ENCODE results near the gene CAMSAP2.
A peak's percentile ranks its signal among the peaks of the same experiment; 100 is the strongest.

Gene CAMSAP2

DNA sequence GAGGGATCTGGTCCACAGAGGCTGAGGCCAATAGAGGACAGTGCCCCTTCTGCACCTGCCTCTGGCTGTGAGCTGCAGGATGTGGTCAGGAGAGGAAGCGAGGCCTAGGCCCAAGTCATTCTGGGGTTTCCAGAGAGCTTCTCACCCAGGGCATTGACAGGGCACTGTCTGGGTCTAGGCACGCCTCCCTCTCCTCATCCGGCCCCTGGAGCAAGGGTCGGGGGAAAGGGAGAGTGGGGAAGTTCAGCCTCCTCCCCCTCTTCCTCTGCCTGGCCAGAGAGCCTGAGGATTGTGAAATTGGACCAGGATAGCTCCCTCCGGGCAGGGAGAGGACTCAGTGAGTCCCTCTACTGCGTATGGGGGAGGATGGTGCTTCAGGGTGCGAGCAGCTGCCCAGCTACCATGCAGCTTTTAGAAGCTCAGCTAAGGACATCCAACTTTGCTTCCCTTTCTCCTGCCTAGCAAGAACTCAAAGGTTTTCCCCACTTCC lies 149.7 kb downstream of the CAMSAP2 start:
- Histone ChIP-seq H3K4me3 (peak overlapping the region in 8 of 10 experiments; percentile 8 to 57 (median 46); a peak in 14 of 20 replicates), H3K36me3 (no peaks in the 10 kb centered on the region), H3K27ac (peak overlapping the region in 10 of 11 experiments; percentile 4 to 91 (median 82); a peak in 19 of 22 replicates), H3K9me3 (replicated peaks in 1 of 11) (0 out of 22 replicates have a peak, but pooled peaks cover 0 to 3% (median 0%) of the 10 kb centered on the region in 11 experiments), H3K9ac (peak overlapping the region in 9 of 11 experiments; percentile 57 to 77 (median 68); a peak in 18 of 22 replicates), H3K27me3 (peaks cover 31 to 40% (median 37%) of the 10 kb centered on the region in 11 experiments), H3K4me2 (peak overlapping the region; percentile 85 to 98 (median 91)), H4K20me1 (no peaks in the 10 kb centered on the region), H3K4me1 (peaks cover 57 to 89% (median 75%) of the 10 kb centered on the region in 10 experiments)
- TF ChIP-seq Cebpa-rat (IDR thresholded peaks at IDR 0.05): peak in 4 of 11 experiments; percentile 3 to 67 (median 42); a peak in 6 of 22 replicates

DNA sequence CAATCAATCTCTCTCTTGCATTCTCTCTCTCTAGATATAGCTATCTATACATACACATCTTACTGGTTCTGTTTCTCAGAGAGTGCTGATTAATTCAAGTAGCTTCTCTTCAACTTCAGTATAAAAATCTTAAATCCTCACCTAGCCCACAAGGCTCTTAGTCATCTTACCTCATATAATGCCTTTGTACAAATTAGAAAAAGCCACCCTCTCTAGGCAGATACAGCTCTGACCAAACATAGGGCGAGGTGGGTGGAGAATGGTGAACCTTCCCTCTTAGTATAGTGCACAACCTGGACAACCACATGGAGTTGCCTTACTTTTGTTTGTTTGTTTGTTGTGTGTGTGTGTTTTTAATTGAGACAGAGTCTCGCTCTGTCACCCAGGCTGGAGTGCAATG lies 150.9 kb downstream of the CAMSAP2 start:
- 0 out of 22 replicates have a peak, but pooled peaks cover 0 to 3% (median 0%) of the 10 kb centered on the region in 11 experiments for H3K9me3 ChIP-seq (replicated peaks in 1 of 11)
- H4K20me1 ChIP-seq: no peaks in the 10 kb centered on the region
- H3K9ac ChIP-seq: no peak overlapping the region; a peak in 1 of 22 replicates
- H3K4me2 ChIP-seq: peak overlapping the region; percentile 85 to 98 (median 91)
- peak overlapping the region in 8 of 11 experiments; percentile 75 to 91 (median 83); a peak in 10 of 22 replicates for H3K27ac ChIP-seq
- no peak overlapping the region for H3K4me3 ChIP-seq
- peaks cover 57 to 98% (median 79%) of the 10 kb centered on the region in 10 experiments for H3K4me1 ChIP-seq
- no peak for TF ChIP-seq Cebpa-rat (IDR thresholded peaks at IDR 0.05)
- peaks cover 34 to 52% (median 47%) of the 10 kb centered on the region in 11 experiments for H3K27me3 ChIP-seq
- H3K36me3 ChIP-seq: no peaks in the 10 kb centered on the region

DNA sequence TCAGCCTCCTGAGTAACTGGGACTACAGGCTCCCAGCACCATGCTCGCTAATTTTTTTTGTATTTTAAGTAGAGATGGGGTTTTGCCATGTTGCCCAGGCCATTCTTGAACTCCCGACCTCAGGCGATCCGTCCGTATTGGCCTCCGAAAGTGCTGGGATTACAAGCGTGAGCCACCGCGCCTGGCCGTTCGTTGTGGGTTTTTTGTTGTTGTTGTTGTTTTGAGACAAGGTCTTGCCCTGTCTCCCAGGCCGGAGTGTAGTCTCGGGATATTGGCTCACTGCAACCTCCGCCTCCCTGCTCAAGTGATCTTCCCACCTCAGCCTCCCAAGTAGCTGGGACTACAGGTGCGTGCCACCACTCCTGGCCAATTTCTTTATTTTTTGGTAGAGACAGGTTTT lies 151.3 kb downstream of the CAMSAP2 start:
- peak overlapping the region in 1 of 11 experiments; percentile 91; a peak in 1 of 22 replicates for H3K27ac ChIP-seq
- peak overlapping the region; percentile 85 to 98 (median 91) for H3K4me2 ChIP-seq
- H3K9ac ChIP-seq: no peak overlapping the region
- no peaks in the 10 kb centered on the region for H4K20me1 ChIP-seq
- H3K4me1 ChIP-seq: peaks cover 57 to 97% (median 79%) of the 10 kb centered on the region in 10 experiments
- peaks cover 34 to 53% (median 47%) of the 10 kb centered on the region in 11 experiments for H3K27me3 ChIP-seq
- H3K4me3 ChIP-seq: no peak overlapping the region
- no peak for TF ChIP-seq Cebpa-rat (IDR thresholded peaks at IDR 0.05)
- H3K9me3 ChIP-seq (replicated peaks in 1 of 11): 0 out of 22 replicates have a peak, but pooled peaks cover 0 to 3% (median 0%) of the 10 kb centered on the region in 11 experiments
- no peaks in the 10 kb centered on the region for H3K36me3 ChIP-seq

DNA sequence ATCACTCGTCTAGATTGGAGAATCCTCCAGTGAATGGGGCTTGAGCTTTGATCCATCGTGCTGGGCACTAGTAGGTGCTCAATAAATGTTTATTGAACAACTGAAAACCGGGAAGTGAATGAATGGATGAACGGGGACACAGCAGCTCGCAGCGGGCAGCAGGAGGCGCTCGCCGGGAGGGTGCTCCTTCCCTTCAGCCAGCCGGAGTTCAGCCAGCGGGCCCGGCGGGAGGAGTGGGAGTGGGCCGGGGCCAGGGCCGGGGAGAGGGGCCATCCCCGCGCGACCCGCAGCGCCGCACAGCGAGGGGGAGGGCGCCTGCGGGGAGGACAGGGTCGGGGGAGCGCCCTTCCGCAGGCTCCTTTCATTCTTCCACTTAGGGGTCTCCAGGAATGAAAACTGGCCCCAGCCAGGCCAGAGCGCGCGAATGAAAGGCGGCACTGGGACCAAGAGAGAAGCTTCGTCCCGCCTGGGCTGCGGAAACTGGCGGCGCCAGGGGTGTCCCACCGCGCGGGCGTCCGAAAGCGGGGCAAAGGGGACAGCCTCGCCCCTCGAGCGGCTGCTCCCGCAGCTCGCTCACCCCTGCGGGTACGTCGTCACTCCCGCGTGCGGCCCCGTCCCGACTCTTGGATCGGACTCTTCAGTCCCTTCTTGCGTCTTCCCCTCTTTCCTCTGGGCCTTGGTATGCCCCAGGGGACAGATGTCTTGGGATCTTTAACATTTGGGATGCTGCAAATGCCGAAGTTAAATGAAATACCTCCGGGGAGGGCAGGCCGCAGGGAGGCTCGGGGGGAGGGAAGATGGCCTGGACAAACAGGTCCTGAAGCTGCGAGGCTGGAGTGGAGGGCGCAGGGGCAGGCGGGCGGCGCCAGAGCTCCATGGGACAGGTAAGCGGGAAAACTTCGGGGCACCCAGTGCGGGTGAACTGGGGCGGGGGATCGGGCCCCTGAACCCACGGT lies 152.4 kb downstream of the CAMSAP2 start:
- peak overlapping the region in 9 of 11 experiments; percentile 23 to 80 (median 60); a peak in 14 of 22 replicates for H3K27ac ChIP-seq
- no peaks in the 10 kb centered on the region for H3K36me3 ChIP-seq
- H3K27me3 ChIP-seq: peaks cover 34 to 53% (median 47%) of the 10 kb centered on the region in 11 experiments
- peak overlapping the region; percentile 24 to 69 (median 52); a peak in 19 of 20 replicates for H3K4me3 ChIP-seq
- peak overlapping the region; percentile 50 to 98 (median 91) for H3K4me2 ChIP-seq
- H4K20me1 ChIP-seq: no peaks in the 10 kb centered on the region
- no peak for TF ChIP-seq Cebpa-rat (IDR thresholded peaks at IDR 0.05)
- H3K9ac ChIP-seq: peak overlapping the region; percentile 34 to 86 (median 65); a peak in 19 of 22 replicates
- H3K4me1 ChIP-seq: peaks cover 50 to 97% (median 76%) of the 10 kb centered on the region in 10 experiments
- 0 out of 22 replicates have a peak, but pooled peaks cover 0 to 3% (median 0%) of the 10 kb centered on the region in 11 experiments for H3K9me3 ChIP-seq (replicated peaks in 1 of 11)

DNA sequence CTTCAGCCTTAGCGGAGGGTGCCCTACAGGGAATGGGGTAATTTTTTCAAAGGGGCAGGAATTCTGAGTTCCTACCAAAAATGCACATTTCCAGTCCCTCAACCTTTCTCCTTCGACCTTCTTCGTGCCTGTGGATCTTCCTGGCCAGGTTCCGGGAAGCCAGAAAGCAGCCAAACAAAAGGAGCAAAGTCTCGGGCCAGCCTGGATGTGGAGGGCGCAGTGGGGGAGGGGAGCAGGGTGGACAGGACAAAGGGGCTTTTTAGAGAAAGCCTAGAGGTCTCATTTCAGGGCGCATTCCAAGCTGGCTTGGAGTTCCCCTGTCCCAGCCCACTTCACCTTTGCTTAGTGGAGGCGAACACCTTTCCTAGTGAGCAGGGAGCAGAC lies 153.1 kb downstream of the CAMSAP2 start:
- H3K9me3 ChIP-seq (replicated peaks in 1 of 11): 0 out of 22 replicates have a peak, but pooled peaks cover 0 to 3% (median 0%) of the 10 kb centered on the region in 11 experiments
- no peaks in the 10 kb centered on the region for H4K20me1 ChIP-seq
- H3K4me1 ChIP-seq: peaks cover 47 to 95% (median 76%) of the 10 kb centered on the region in 10 experiments
- peak overlapping the region; percentile 50 to 98 (median 91); a peak in 20 of 22 replicates for H3K4me2 ChIP-seq
- peak overlapping the region in 9 of 10 experiments; percentile 8 to 69 (median 54); a peak in 14 of 20 replicates for H3K4me3 ChIP-seq
- H3K27ac ChIP-seq: peak overlapping the region in 1 of 11 experiments; percentile 76; a peak in 1 of 22 replicates
- no peak for TF ChIP-seq Cebpa-rat (IDR thresholded peaks at IDR 0.05)
- H3K9ac ChIP-seq: peak overlapping the region in 4 of 11 experiments; percentile 59 to 76 (median 70); a peak in 5 of 22 replicates
- H3K36me3 ChIP-seq: no peaks in the 10 kb centered on the region
- peaks cover 34 to 53% (median 47%) of the 10 kb centered on the region in 11 experiments for H3K27me3 ChIP-seq

DNA sequence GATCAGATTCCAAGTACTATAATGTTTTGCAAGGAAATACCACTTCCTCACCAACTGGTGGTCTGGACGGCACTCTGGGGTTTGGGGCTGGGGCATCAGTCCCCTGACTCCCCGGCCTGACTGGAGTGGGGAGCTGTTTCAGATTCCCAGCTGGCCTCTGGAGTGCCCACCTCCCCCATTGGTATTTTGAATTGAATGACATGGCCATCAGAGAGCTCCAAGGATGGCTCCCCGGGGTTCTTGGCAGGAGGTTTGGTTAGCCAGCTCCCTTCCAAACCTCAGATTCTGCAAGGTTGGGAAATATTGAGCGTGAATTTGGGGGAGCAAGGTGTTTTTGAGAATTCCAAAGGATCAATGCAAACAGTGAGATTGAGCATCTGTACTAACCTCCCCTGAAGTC lies 153.9 kb downstream of the CAMSAP2 start:
- Histone ChIP-seq H3K36me3 (no peaks in the 10 kb centered on the region), H3K4me2 (peak overlapping the region in 7 of 11 experiments; percentile 85 to 97 (median 91); a peak in 13 of 22 replicates), H3K4me1 (peaks cover 44 to 95% (median 76%) of the 10 kb centered on the region in 10 experiments), H3K4me3 (peak overlapping the region in 3 of 10 experiments; percentile 58 to 69 (median 64); a peak in 2 of 20 replicates), H3K9me3 (replicated peaks in 1 of 11) (0 out of 22 replicates have a peak, but pooled peaks cover 0 to 3% (median 0%) of the 10 kb centered on the region in 11 experiments), H3K27ac (no peak overlapping the region), H3K27me3 (peaks cover 34 to 53% (median 47%) of the 10 kb centered on the region in 11 experiments), H3K9ac (no peak overlapping the region), H4K20me1 (no peaks in the 10 kb centered on the region)
- no peak for TF ChIP-seq Cebpa-rat (IDR thresholded peaks at IDR 0.05)

DNA sequence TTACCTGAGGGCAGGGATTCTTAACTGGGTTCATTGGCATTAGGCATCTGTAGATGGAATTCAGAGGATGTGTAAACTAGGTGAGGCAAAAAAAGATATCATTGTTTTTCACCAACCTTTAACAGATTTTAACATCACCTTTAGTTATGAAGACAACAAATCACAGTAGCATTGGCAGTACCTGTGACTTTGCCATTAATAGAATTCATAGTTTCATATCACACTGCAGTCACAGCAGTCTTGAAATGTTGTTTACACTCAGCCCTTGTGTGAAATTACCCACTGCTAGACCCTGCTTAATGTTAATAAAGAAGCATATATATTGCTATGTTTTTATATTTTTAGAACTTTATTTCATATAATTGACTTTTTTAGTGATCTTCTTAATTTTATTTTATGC lies 154.3 kb downstream of the CAMSAP2 start:
- Histone ChIP-seq H3K9me3 (replicated peaks in 1 of 11) (0 out of 22 replicates have a peak, but pooled peaks cover 0 to 3% (median 0%) of the 10 kb centered on the region in 11 experiments), H3K27me3 (peaks cover 34 to 53% (median 47%) of the 10 kb centered on the region in 11 experiments), H3K9ac (no peak overlapping the region), H3K4me1 (peaks cover 44 to 95% (median 76%) of the 10 kb centered on the region in 10 experiments), H3K36me3 (no peaks in the 10 kb centered on the region), H3K4me3 (no peak overlapping the region), H4K20me1 (no peaks in the 10 kb centered on the region), H3K27ac (no peak overlapping the region), H3K4me2 (peak overlapping the region in 4 of 11 experiments; percentile 85 to 95 (median 92); a peak in 6 of 22 replicates)
- TF ChIP-seq Cebpa-rat (IDR thresholded peaks at IDR 0.05): no peak

DNA sequence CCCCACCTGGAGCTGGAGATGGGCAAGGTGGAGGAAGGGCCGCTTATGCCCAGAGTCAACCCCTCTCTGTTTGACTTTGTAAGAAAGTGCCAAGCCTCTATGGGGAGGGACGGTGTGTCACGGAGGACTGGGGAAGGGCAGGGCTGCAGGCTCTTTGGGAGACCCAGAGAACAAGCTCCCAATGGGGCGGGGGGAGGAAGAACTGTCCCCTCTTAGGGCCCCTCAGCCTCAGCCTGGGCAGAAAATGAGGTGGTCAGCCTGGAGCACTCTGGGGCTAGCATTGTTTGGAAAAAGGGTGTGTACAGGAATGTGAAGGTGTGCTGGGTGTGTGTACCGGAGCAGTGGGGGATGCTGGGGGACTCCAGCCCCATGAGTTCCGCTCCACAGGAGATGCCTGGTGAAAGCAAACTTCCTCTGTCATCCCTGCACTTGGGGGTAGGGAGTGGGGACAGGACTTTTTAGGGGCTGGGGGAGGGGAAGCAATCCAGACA lies 154.8 kb downstream of the CAMSAP2 start:
- peaks cover 34 to 53% (median 47%) of the 10 kb centered on the region in 11 experiments for H3K27me3 ChIP-seq
- H3K27ac ChIP-seq: no peak overlapping the region
- no peaks in the 10 kb centered on the region for H3K36me3 ChIP-seq
- H3K4me1 ChIP-seq: peaks cover 44 to 95% (median 76%) of the 10 kb centered on the region in 10 experiments
- no peak overlapping the region for H3K9ac ChIP-seq
- H3K4me2 ChIP-seq: peak overlapping the region in 7 of 11 experiments; percentile 17 to 58 (median 38); a peak in 9 of 22 replicates
- H3K4me3 ChIP-seq: no peak overlapping the region
- TF ChIP-seq Cebpa-rat (IDR thresholded peaks at IDR 0.05): no peak
- no peaks in the 10 kb centered on the region for H4K20me1 ChIP-seq
- 0 out of 22 replicates have a peak, but pooled peaks cover 0 to 3% (median 0%) of the 10 kb centered on the region in 11 experiments for H3K9me3 ChIP-seq (replicated peaks in 1 of 11)

Data from BLaER1 treated with 17β-estradiol and CSF1 and Interleukin-3, amounts not matched to agents 10 nM and 100 nM (cell line).